ENCODE measurements around the gene PLA2G7.

Gene PLA2G7

DNA sequence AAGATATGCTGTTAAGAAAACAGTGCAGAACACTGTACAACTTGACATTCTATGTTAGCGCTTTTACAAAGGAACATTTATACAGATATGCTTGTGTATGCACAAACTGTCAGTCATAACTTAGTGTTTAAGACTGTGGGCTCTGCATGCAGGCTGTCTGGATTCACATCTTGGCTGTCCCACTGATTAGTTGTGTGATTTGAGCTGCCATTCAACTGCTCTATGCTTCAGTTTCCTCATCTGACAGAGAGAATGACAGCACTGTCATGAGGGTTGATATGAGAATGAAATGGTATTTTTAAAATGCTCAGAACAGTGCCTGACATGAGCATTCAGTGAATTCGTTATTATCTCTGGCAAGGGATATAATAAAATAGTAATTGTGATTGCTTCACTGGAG lies 73.7 kb downstream of the PLA2G7 start:
- Histone ChIP-seq H3K36me3 (ENCODE audit: control insufficient read depth in 2 of 2, insufficient read depth in 2 of 2, low read length in 2 of 2) (peaks cover 0 to 2% of the 10 kb centered on the region in 2 donors), H3K27me3 (ENCODE audit: control insufficient read depth in 2 of 2, insufficient read depth in 2 of 2, low read length in 2 of 2) (no peaks in the 10 kb centered on the region), H3K27ac (ENCODE audit: low read depth in 2 of 2, low read length in 2 of 2) (no peak overlapping the region), H3K9ac (ENCODE audit: low read depth in 1 of 2, low read length in 2 of 2) (no peak overlapping the region), H3K9me3 (ENCODE audit: control insufficient read depth in 2 of 2, low read length in 2 of 2) (no peaks in the 10 kb centered on the region), H3K4me3 (ENCODE audit: low read length in 2 of 2) (no peak overlapping the region), H3K4me1 (ENCODE audit: control insufficient read depth in 2 of 2, insufficient read depth in 2 of 2, low read length in 2 of 2) (no peaks in the 10 kb centered on the region)

DNA sequence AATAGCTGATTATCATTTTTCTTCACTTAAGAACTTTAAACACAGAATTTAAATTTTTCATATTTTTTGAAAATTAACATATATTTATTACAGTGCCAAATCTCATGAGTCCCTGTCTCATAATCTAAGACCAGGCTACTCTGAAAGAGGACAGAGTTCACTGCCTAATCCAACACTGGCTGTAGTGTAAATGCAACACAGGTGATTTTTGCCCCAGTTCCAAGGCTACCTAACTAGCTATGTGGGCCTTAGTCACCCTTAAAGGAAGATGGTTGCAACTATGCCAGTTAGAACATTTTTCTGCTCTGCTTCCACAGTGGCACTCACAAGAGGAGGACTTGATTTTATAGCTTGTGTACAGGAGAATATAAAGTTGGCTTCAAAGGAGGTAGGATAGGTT lies 77.5 kb downstream of the PLA2G7 start:
- Histone ChIP-seq H3K36me3 (ENCODE audit: control insufficient read depth in 2 of 2, insufficient read depth in 2 of 2, low read length in 2 of 2) (peaks cover 0 to 2% of the 10 kb centered on the region in 2 donors), H3K27me3 (ENCODE audit: control insufficient read depth in 2 of 2, insufficient read depth in 2 of 2, low read length in 2 of 2) (no peaks in the 10 kb centered on the region), H3K9me3 (ENCODE audit: control insufficient read depth in 2 of 2, low read length in 2 of 2) (no peaks in the 10 kb centered on the region), H3K4me3 (ENCODE audit: low read length in 2 of 2) (no peak overlapping the region), H3K9ac (ENCODE audit: low read depth in 1 of 2, low read length in 2 of 2) (no peak overlapping the region), H3K27ac (ENCODE audit: low read depth in 2 of 2, low read length in 2 of 2) (no peak overlapping the region), H3K4me1 (ENCODE audit: control insufficient read depth in 2 of 2, insufficient read depth in 2 of 2, low read length in 2 of 2) (peaks cover 5% of the 10 kb centered on the region in 2 donors)

DNA sequence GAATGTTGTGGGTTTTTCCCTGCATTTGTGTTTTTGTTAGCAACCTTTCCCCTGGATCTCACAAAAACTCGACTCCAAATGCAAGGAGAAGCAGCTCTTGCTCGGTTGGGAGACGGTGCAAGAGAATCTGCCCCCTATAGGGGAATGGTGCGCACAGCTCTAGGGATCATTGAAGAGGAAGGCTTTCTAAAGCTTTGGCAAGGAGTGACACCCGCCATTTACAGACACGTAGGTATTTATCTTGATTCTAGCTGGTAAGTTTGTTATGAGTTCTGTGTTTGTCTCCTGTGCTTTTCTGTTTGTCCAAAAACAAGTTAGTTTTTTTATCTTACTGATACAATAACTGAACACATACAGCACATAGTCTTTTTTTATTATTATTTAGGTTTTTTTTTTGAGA lies 79.4 kb downstream of the PLA2G7 start:
- H3K9me3 ChIP-seq (ENCODE audit: control insufficient read depth in 2 of 2, low read length in 2 of 2) = no peaks in the 10 kb centered on the region
- H3K4me1 ChIP-seq (ENCODE audit: control insufficient read depth in 2 of 2, insufficient read depth in 2 of 2, low read length in 2 of 2) = peaks cover 5% of the 10 kb centered on the region in 2 donors
- peaks cover 0 to 2% of the 10 kb centered on the region in 2 donors for H3K36me3 ChIP-seq (ENCODE audit: control insufficient read depth in 2 of 2, insufficient read depth in 2 of 2, low read length in 2 of 2)
- no peak overlapping the region for H3K27ac ChIP-seq (ENCODE audit: low read depth in 2 of 2, low read length in 2 of 2)
- no peaks in the 10 kb centered on the region for H3K27me3 ChIP-seq (ENCODE audit: control insufficient read depth in 2 of 2, insufficient read depth in 2 of 2, low read length in 2 of 2)
- no peak overlapping the region for H3K4me3 ChIP-seq (ENCODE audit: low read length in 2 of 2)
- H3K9ac ChIP-seq (ENCODE audit: low read depth in 1 of 2, low read length in 2 of 2) = no peak overlapping the region

Data from mucosa of rectum (tissue), 2 donors.